HG03095 (cell line): ENCODE results near the gene MAPKAPK5.
"Not testable (repeated sequence)": the region's sequence is repeated elsewhere in the genome, so short reads cannot be mapped to it uniquely, and the experiment has no call there.

Experiments
- ATAC-seq: cut with Tn5 transposase; IDR thresholded peaks from one replicate; pipeline ENCODE4 v1.9.1; 2021; ENCODE audit warnings: moderate library complexity; ENCODE audit not compliant: unreplicated experiment

MAPKAPK5 gene, protein sequence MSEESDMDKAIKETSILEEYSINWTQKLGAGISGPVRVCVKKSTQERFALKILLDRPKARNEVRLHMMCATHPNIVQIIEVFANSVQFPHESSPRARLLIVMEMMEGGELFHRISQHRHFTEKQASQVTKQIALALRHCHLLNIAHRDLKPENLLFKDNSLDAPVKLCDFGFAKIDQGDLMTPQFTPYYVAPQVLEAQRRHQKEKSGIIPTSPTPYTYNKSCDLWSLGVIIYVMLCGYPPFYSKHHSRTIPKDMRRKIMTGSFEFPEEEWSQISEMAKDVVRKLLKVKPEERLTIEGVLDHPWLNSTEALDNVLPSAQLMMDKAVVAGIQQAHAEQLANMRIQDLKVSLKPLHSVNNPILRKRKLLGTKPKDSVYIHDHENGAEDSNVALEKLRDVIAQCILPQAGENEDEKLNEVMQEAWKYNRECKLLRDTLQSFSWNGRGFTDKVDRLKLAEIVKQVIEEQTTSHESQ

GRCh38 chr12:111841750-111842555 is at the start of gene MAPKAPK5:
Gene MAPKAPK5 (plus strand): TSS chr12:111842228. CDS start chr12:111842734, 506 bp downstream.
- peak; percentile 74 for ATAC-seq

DNA sequence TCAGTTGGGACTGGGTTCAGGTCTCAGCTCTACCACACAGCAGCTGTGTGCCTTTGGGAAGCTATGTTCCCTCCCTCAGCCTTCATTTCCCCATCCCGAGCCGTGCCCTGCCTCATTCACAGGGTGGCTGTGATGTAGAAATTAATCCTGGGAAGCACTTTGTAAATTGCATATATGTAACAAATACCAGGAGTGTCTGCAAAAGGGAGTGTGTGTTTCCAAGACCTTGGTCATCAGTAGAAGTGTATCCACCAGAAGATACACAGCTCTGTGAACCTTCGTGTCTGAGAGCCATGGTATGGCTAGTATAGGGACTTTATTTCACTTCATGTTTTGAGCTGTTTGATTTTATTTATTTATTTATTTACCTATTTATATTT is 49.2 kb upstream of the MAPKAPK5 start:
- no peak for ATAC-seq

GRCh38 chr12:111798182-111798581 is 43.8 kb upstream of the MAPKAPK5 start:
- no peak for ATAC-seq

GRCh38 chr12:111799758-111800157 is 42.3 kb upstream of the MAPKAPK5 start:
- no peak for ATAC-seq

DNA sequence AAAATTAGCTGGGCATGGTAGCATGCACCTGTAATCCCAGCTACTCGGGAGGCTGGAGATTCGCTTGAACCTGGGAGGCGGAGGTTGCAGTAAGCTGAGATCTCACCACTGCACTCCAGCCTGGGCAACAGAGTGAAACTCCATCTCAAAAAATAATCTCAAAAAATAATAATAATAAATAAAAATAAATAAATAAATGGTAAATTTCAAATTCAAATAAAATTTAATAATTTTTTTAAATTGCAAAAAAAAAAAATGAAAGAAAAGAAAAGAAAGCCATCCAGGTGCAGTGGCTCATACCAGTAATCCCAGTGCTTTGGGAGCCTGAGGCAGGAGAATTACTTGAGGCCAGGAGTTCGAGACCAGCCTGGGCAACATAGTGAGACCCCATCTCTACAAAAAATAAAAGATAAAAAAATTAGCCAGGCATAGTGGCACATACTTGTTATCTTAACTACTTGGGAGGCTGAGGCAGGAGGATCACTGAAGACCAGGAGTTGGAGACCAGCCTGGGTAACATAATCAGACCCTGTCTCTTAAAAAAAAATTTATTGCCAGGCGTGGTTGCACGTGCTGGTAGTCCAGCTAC is 38.9 kb upstream of the MAPKAPK5 start:
- no peak for ATAC-seq

DNA sequence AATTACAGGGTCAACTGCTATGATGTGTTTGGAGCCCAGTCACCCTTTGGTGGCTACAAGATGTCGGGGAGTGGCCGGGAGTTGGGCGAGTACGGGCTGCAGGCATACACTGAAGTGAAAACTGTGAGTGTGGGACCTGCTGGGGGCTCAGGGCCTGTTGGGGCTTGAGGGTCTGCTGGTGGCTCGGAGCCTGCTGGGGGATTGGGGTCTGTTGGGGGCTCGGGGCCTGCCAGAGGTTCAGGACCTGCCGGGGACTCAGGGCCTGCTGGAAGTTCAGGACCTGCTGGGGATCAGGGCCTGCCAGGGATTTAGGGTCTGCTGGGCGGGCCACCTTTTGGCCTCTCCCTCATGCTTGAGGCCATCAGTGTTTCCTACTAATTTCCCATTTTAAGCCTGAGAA is 38.2 kb upstream of the MAPKAPK5 start:
- no peak for ATAC-seq

- ATAC-seq, result no peak
These were observed 35.7 kb upstream of the MAPKAPK5 start for GRCh38 chr12:111806304-111806703.

DNA sequence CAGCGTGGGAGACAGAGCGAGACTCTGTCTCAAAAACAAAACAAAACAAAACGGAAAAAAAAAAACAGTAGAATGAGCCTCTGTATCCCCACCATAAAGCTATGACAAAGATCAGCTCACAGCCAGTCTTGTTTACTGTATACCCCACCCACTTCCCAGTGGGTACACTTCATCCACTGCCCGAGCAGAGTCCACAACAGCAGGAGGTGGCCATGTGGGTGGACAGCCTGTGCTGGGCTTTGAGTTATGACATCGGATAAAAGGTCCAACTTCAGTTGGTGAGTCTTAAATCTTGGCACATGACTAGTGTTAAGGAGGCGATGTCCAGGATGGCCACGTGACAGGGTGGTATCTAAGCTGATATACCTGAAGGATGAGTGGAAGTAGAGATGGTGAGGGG is 34.8 kb upstream of the MAPKAPK5 start:
- ATAC-seq, result no peak

GRCh38 chr12:111812881-111813741 is 28.9 kb upstream of the MAPKAPK5 start:
- ATAC-seq, result peak; percentile 77

GRCh38 chr12:111816065-111816615 is 25.9 kb upstream of the MAPKAPK5 start:
- no peak for ATAC-seq

- not testable (repeated sequence) for ATAC-seq
These were observed 25.1 kb upstream of the MAPKAPK5 start for GRCh38 chr12:111816898-111817297.

GRCh38 chr12:111818340-111818739 is 23.7 kb upstream of the MAPKAPK5 start:
- no peak for ATAC-seq

DNA sequence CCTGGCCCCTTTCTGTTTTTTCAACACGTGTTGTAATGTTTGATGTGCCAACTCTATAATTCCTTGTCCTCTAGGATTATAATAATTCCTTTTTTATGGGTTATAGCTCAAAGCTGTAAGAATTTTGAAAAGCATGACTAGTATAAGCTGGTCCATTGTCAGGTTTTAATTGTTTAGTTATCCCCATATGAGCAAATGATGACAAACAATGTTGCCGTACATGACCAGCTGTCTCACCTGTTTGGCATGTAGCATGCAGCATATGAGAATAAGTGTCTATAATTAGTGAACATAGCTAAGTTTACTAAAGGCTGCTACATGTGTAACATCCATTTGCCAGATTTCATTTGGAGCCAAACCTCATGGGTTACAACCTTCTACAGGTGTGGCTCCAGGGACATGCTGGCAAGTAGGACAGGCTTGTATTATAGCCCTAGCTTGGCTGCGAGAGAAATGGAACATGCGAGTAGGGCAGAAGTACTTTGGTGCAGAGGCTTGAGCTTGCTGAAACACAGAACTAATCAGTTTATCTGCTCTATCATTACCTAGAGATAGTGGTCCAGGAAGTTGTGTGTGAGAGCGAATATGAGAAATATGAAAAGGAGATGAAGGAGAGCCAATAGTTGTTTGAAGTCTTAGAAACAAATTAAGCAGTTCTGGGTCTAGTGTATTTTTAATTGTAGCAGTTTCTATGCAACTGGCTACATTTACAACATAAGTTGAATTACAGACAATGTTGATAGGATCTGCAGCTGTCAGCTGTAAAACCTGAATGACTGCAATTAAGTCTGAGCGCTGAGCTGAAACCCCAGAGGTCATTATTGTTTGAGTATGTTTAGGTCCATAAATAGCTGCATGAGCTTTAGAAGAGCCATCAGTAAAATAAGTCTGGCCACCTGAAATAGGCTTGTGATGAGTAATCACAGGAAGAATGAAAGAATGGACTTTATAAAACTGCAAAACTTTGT is 22.6 kb upstream of the MAPKAPK5 start:
- no peak for ATAC-seq

DNA sequence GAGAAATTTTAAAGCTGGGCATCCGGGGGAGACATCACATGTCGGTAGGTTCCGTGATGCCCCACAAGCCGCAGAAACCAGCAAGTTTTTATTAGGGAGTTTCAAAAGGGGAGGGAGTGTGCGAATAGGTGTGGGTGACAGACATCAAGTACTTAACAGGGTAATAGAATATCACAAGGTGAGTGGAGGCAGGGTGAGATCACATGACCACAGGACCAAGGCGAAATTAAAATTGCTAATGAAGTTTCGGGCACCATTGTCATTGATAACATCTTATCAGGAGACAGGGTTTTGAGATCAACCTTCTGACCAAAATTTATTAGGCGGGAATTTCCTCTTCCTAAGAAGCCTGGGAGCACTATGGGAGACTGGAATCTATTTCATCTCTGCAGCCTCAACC is 21.2 kb upstream of the MAPKAPK5 start:
- ATAC-seq, result not testable (repeated sequence)

DNA sequence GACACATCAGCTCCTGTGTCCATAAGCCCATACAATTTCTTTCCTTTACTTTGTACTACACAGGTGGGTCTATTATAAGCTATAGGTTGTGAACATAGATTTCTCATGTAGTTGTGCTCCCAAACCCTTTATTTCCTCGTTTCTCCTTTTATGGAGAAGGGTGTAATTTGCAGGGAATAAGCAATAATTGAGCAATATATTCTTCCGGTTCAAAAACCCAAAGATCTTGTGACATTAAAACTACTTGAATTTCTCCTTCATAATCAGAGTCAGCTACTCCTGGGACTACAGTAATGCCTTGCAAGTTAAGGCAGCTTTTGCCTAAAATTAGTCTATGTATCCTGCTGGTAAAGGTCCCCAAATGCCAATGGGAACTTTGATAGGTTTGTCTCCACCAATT is 19.1 kb upstream of the MAPKAPK5 start:
- ATAC-seq, result no peak

- ATAC-seq, result no peak
These were observed 18.1 kb upstream of the MAPKAPK5 start for GRCh38 chr12:111823891-111824290.

- not testable (repeated sequence) for ATAC-seq
These were observed 17.7 kb upstream of the MAPKAPK5 start for GRCh38 chr12:111824312-111824711.

- no peak for ATAC-seq
These were observed 16.5 kb upstream of the MAPKAPK5 start for GRCh38 chr12:111825509-111825908.

- no peak for ATAC-seq
These were observed 15.7 kb upstream of the MAPKAPK5 start for GRCh38 chr12:111826316-111826715.
